Measurements from ENCODE around the gene GIT2.

The GIT2 gene

GRCh38 chr12:109952873-109953272, 43.3 kb downstream of the GIT2 start:
- no peak overlapping the region for H3K27ac ChIP-seq
- H3K4me1 ChIP-seq (ENCODE audit: low read depth, poor library complexity, severe bottlenecking), result no peaks in the 10 kb centered on the region
- H3K4me3 ChIP-seq (IDR thresholded peaks at IDR 0.05; ENCODE audit: insufficient read depth, low read depth, low read length), result no peak overlapping the region
- no peaks in the 10 kb centered on the region for H3K36me3 ChIP-seq (ENCODE audit: insufficient read depth)
- H3K9ac ChIP-seq, result no peak overlapping the region
- no peaks in the 10 kb centered on the region for H3K27me3 ChIP-seq (ENCODE audit: insufficient read depth, low read depth)
- no peaks in the 10 kb centered on the region for H3K79me2 ChIP-seq (ENCODE audit: insufficient read depth, low read depth)
- H3K4me2 ChIP-seq, result no peak overlapping the region
- H2AFZ ChIP-seq (ENCODE audit: low read depth), result no peak overlapping the region
- H4K20me1 ChIP-seq (ENCODE audit: insufficient read depth), result no peaks in the 10 kb centered on the region
- no peak for TF ChIP-seq CTCF (conservative IDR thresholded peaks at IDR 0.05; ENCODE audit: low read depth, low read length)

GRCh38 chr12:109952160-109952858, 43.9 kb downstream of the GIT2 start:
- Histone ChIP-seq H3K4me3 (IDR thresholded peaks at IDR 0.05; ENCODE audit: insufficient read depth, low read depth, low read length) (no peak overlapping the region), H3K79me2 (ENCODE audit: insufficient read depth, low read depth) (no peaks in the 10 kb centered on the region), H3K27ac (no peak overlapping the region), H3K9ac (no peak overlapping the region), H3K27me3 (ENCODE audit: insufficient read depth, low read depth) (no peaks in the 10 kb centered on the region), H3K36me3 (ENCODE audit: insufficient read depth) (no peaks in the 10 kb centered on the region), H4K20me1 (ENCODE audit: insufficient read depth) (no peaks in the 10 kb centered on the region), H3K4me2 (no peak overlapping the region), H3K4me1 (ENCODE audit: low read depth, poor library complexity, severe bottlenecking) (no peaks in the 10 kb centered on the region), H2AFZ (ENCODE audit: low read depth) (no peak overlapping the region)
- no peak for TF ChIP-seq CTCF (conservative IDR thresholded peaks at IDR 0.05; ENCODE audit: low read depth, low read length)

GRCh38 chr12:109951751-109952150, 44.4 kb downstream of the GIT2 start:
- no peak overlapping the region for H2AFZ ChIP-seq (ENCODE audit: low read depth)
- TF ChIP-seq CTCF (conservative IDR thresholded peaks at IDR 0.05; ENCODE audit: low read depth, low read length), result no peak
- no peaks in the 10 kb centered on the region for H3K36me3 ChIP-seq (ENCODE audit: insufficient read depth)
- H4K20me1 ChIP-seq (ENCODE audit: insufficient read depth), result no peaks in the 10 kb centered on the region
- no peak overlapping the region for H3K4me2 ChIP-seq
- H3K27ac ChIP-seq, result no peak overlapping the region
- H3K4me3 ChIP-seq (IDR thresholded peaks at IDR 0.05; ENCODE audit: insufficient read depth, low read depth, low read length), result no peak overlapping the region
- no peaks in the 10 kb centered on the region for H3K4me1 ChIP-seq (ENCODE audit: low read depth, poor library complexity, severe bottlenecking)
- H3K9ac ChIP-seq, result no peak overlapping the region
- no peaks in the 10 kb centered on the region for H3K27me3 ChIP-seq (ENCODE audit: insufficient read depth, low read depth)
- H3K79me2 ChIP-seq (ENCODE audit: insufficient read depth, low read depth), result no peaks in the 10 kb centered on the region

GRCh38 chr12:109951136-109951535, 45.0 kb downstream of the GIT2 start:
- no peak overlapping the region for H2AFZ ChIP-seq (ENCODE audit: low read depth)
- no peaks in the 10 kb centered on the region for H3K79me2 ChIP-seq (ENCODE audit: insufficient read depth, low read depth)
- H3K9ac ChIP-seq, result no peak overlapping the region
- H3K36me3 ChIP-seq (ENCODE audit: insufficient read depth), result no peaks in the 10 kb centered on the region
- no peak overlapping the region for H3K4me2 ChIP-seq
- H4K20me1 ChIP-seq (ENCODE audit: insufficient read depth), result no peaks in the 10 kb centered on the region
- H3K4me3 ChIP-seq (IDR thresholded peaks at IDR 0.05; ENCODE audit: insufficient read depth, low read depth, low read length), result no peak overlapping the region
- no peaks in the 10 kb centered on the region for H3K27me3 ChIP-seq (ENCODE audit: insufficient read depth, low read depth)
- no peak overlapping the region for H3K27ac ChIP-seq
- TF ChIP-seq CTCF (conservative IDR thresholded peaks at IDR 0.05; ENCODE audit: low read depth, low read length), result no peak
- H3K4me1 ChIP-seq (ENCODE audit: low read depth, poor library complexity, severe bottlenecking), result no peaks in the 10 kb centered on the region
